OCI-LY1 (cell line): ENCODE results near the gene TGM2.

Experiments
- CTCF ChIP-seq: fragments of 200-600 bp; sonication (generic), shearing (Covaris generic); IDR thresholded peaks from 2 replicates; pipeline ENCODE4 v1.5.1; 2017; ENCODE audit warnings: mild to moderate bottlenecking, antibody characterized with exemption, low read length, moderate library complexity, mixed read lengths
- EZH2 ChIP-seq: fragments of 200-600 bp; sonication (generic), shearing (Covaris generic); IDR thresholded peaks from 2 replicates; pipeline ENCODE4 v1.8.0; 2017; ENCODE audit warnings: borderline replicate concordance, mixed run types, mild to moderate bottlenecking, antibody characterized with exemption, low read length, moderate library complexity, mixed read lengths

- TF ChIP-seq EZH2 (no peak), CTCF (no peak)
Observed at GRCh38 chr20:38198238-38198861, 33.3 kb upstream of the TGM2 start.
